ENCODE results near the gene SURF4. TPM values are rescaled to one million over a fixed set of nuclear protein-coding genes. Genes with fewer than 3 reads are reported as not detected.
A peak's percentile ranks its signal among the peaks of the same experiment; 100 is the strongest.

SURF4 gene
- total RNA-seq (2021) (201 and 214 TPM in 2 replicates), Bru-seq, nascent RNA (percentile 89 among the genes with signal in this experiment), BruChase-seq, experiment 1, labeled RNA remaining after a 2-hour chase (percentile 96 among the genes with signal in this experiment), BruChase-seq, experiment 2, labeled RNA remaining after a 6-hour chase (percentile 98 among the genes with signal in this experiment)
- long read RNA-seq, transcript SURF4-208 (6 exons, 3,148 nt): minor isoform, 5 of 413 reads
- long read RNA-seq, transcript SURF4-202 (6 exons, 2,984 nt): major isoform, 270 of 413 reads
- long read RNA-seq, partial matches to known transcripts: 134 of 413 reads
- long read RNA-seq, other reads (novel, unspliced or antisense): 2 of 413 reads

GRCh38 chr9:133375724-133376654, at the start of gene SURF4, which contains the start of gene STKLD1:
SURF4 (minus strand) TSS chr9:133376060; CDS start chr9:133375969, 91 bp downstream.
STKLD1 (plus strand) TSS chr9:133376366; CDS start chr9:133376474, 108 bp downstream.
- peak within 1 kb of the TSS; percentile 98 for H3K27ac ChIP-seq (ENCODE audit: low read depth, low read length, poor library complexity, severe bottlenecking)
- H3K36me3 ChIP-seq (ENCODE audit: insufficient read depth, low read length, poor library complexity, severe bottlenecking): peaks cover 26% of the 10 kb centered on the region
- intact Hi-C loops (cut with micrococcal nuclease; ENCODE audit: unreplicated experiment): no loop called here
- peaks cover 21% of the 10 kb centered on the region for H3K4me1 ChIP-seq (ENCODE audit: insufficient read depth, low read length, poor library complexity, severe bottlenecking)
- no peaks in the 10 kb centered on the region for H3K27me3 ChIP-seq (replicated peaks; ENCODE audit: insufficient read depth, low read depth, low read length, poor library complexity)
- TF ChIP-seq, protein P1, sequence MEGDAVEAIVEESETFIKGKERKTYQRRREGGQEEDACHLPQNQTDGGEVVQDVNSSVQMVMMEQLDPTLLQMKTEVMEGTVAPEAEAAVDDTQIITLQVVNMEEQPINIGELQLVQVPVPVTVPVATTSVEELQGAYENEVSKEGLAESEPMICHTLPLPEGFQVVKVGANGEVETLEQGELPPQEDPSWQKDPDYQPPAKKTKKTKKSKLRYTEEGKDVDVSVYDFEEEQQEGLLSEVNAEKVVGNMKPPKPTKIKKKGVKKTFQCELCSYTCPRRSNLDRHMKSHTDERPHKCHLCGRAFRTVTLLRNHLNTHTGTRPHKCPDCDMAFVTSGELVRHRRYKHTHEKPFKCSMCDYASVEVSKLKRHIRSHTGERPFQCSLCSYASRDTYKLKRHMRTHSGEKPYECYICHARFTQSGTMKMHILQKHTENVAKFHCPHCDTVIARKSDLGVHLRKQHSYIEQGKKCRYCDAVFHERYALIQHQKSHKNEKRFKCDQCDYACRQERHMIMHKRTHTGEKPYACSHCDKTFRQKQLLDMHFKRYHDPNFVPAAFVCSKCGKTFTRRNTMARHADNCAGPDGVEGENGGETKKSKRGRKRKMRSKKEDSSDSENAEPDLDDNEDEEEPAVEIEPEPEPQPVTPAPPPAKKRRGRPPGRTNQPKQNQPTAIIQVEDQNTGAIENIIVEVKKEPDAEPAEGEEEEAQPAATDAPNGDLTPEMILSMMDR (conservative IDR thresholded peaks at IDR 0.05; ENCODE audit: low read depth, low read length): no peak
- no peak for TF ChIP-seq EZH2 (IDR thresholded peaks at IDR 0.05; ENCODE audit: borderline replicate concordance, low read depth, low read length, poor library complexity, severe bottlenecking)
- BruUV-seq (replicated peaks): no TSS peak
- DNase-seq (ENCODE audit: low spot score): peak; percentile 97
- H3K9me3 ChIP-seq (ENCODE audit: low read depth, low read length, poor library complexity, severe bottlenecking): no peaks in the 10 kb centered on the region
- H3K4me3 ChIP-seq (ENCODE audit: low read depth, low read length, poor library complexity, severe bottlenecking): peak within 1 kb of the TSS; percentile 97
- CTCF ChIA-PET: no interaction called here
- POLR2A ChIA-PET (ENCODE audit: low non-redundant PET): interaction anchor here (0.7 kb wide), 1 partner anchor 28 kb away, joined by 3 read pairs; the partner anchor contains the start of genes MED22 and RPL7A

DNA sequence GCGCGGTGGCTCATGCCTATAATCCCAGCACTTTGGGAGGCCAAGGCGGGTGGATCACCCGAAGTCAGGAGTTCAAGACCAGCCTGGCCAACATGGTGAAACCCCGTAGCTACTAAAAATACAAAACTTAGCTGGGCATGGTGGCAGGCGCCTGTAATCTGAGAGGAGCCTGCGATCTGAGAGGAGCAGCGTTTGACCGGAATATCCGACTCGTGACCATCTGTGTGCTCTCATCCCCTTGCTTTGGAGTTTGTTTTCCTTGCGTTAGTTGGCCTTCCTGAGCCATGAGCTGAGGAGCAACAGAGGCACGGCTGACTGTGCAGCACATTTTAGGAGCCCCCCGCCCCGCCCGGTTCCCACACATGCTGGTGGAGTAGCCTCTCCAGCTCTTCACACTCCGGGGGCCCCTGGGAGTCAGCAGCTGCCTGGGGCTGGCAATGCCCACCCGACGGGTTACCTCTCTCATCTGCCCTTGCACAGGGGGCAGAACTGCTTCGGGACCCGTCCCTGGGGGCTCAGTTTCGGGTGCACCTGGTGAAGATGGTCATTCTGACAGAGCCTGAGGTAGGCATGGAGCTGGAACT, 49.3 kb upstream of the SURF4 start:
- Histone ChIP-seq H3K27me3 (replicated peaks; ENCODE audit: insufficient read depth, low read depth, low read length, poor library complexity) (peaks cover 7% of the 10 kb centered on the region), H3K36me3 (ENCODE audit: insufficient read depth, low read length, poor library complexity, severe bottlenecking) (no peaks in the 10 kb centered on the region), H3K9me3 (ENCODE audit: low read depth, low read length, poor library complexity, severe bottlenecking) (no peaks in the 10 kb centered on the region), H3K27ac (ENCODE audit: low read depth, low read length, poor library complexity, severe bottlenecking) (no peak overlapping the region), H3K4me3 (ENCODE audit: low read depth, low read length, poor library complexity, severe bottlenecking) (no peak overlapping the region), H3K4me1 (ENCODE audit: insufficient read depth, low read length, poor library complexity, severe bottlenecking) (no peaks in the 10 kb centered on the region)
- BruUV-seq (replicated peaks): no TSS peak
- ChIA-PET CTCF (no interaction called here), POLR2A (ENCODE audit: low non-redundant PET) (no interaction called here)
- TF ChIP-seq, protein P1 (conservative IDR thresholded peaks at IDR 0.05; ENCODE audit: low read depth, low read length): no peak
- TF ChIP-seq EZH2 (IDR thresholded peaks at IDR 0.05; ENCODE audit: borderline replicate concordance, low read depth, low read length, poor library complexity, severe bottlenecking): no peak
- intact Hi-C loops (cut with micrococcal nuclease; ENCODE audit: unreplicated experiment): no loop called here
- no peak for DNase-seq (ENCODE audit: low spot score)

DNA sequence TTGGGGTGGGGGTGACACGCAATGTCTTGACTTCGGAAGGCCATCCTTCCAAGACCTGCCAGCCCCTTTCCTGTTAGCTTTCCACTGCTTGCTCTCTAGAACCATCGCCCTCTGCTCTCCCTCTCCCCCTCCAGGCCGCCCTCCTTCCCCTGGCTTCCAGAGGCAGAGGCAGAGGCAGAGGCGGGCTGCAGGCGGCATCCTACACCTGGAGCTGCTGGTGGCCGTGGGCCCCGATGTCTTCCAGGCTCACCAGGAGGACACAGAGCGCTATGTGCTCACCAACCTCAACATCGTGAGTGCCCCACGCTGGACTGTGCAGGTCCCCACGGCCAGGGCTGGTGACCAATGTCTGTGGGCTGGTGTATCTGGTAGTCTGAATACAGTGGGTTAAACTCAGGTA, 48.3 kb upstream of the SURF4 start:
- no peaks in the 10 kb centered on the region for H3K36me3 ChIP-seq (ENCODE audit: insufficient read depth, low read length, poor library complexity, severe bottlenecking)
- H3K4me3 ChIP-seq (ENCODE audit: low read depth, low read length, poor library complexity, severe bottlenecking): no peak overlapping the region
- ChIA-PET POLR2A (ENCODE audit: low non-redundant PET) (no interaction called here), CTCF (no interaction called here)
- intact Hi-C loops (cut with micrococcal nuclease; ENCODE audit: unreplicated experiment): no loop called here
- no peak for DNase-seq (ENCODE audit: low spot score)
- H3K27ac ChIP-seq (ENCODE audit: low read depth, low read length, poor library complexity, severe bottlenecking): no peak overlapping the region
- H3K4me1 ChIP-seq (ENCODE audit: insufficient read depth, low read length, poor library complexity, severe bottlenecking): no peaks in the 10 kb centered on the region
- peaks cover 7% of the 10 kb centered on the region for H3K27me3 ChIP-seq (replicated peaks; ENCODE audit: insufficient read depth, low read depth, low read length, poor library complexity)
- H3K9me3 ChIP-seq (ENCODE audit: low read depth, low read length, poor library complexity, severe bottlenecking): no peaks in the 10 kb centered on the region
- no TSS peak for BruUV-seq (replicated peaks)
- TF ChIP-seq EZH2 (IDR thresholded peaks at IDR 0.05; ENCODE audit: borderline replicate concordance, low read depth, low read length, poor library complexity, severe bottlenecking): no peak
- TF ChIP-seq, protein P1 (conservative IDR thresholded peaks at IDR 0.05; ENCODE audit: low read depth, low read length): no peak

All from A673 (cell line).